ENCODE results near the gene GCM1. TPM values are rescaled to one million over a fixed set of nuclear protein-coding genes. Genes with fewer than 3 reads are reported as not detected.

Gene GCM1
- total RNA-seq, 1 experiment from 2014 or later: not detected

DNA sequence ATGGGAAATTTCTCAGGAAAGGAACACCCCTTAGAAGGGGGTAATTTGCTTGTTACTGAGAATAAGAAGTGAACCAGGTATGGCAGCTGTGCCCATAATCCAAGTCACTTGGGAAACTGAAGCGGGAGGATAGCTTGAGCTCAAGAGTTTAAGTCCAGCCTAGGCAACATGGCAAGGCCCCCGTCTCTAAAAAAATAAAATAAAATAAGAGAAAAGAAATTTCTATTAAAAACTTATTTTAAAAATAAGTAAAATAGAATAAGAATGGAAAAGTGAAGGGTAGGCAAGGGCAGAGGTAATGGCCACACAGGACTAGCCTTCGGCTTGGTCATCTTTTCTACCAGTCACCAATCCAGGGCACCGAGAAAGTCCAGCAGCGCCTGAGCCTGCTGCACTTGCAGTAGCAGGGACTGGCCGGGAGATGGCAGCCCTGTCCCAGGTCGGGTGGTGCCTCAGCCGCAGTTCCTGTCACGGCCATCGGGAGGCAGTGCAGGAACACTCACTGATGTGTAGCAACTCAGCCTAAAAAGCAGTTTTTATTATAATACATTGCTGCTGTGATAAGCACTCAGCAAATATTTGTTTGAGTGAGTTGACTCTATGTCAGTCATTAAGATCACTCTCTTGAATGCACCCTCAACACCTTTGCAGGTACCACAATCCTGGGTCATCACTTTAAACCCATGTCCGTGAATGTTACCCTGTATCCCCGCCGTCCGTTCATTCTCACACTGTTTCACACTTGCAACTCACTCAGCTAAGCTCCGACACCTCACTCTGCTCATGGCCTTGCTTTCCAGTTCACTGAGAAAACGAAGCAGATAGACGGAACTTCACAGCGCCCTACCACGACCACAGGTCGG, 23.2 kb upstream of the GCM1 start:
- intact Hi-C loops (cut with micrococcal nuclease; ENCODE audit: unreplicated experiment) (loop anchor here (1.0 to 10.0 kb wide), 3 partner anchors 123 to 313 kb away; no protein-coding TSS in a partner anchor), in situ Hi-C loops (cut with HindIII; ENCODE audit: low pct_unique_long_range_greater_than_20kb, low sequenced_read_pairs) (no loop called here)
- Histone ChIP-seq H3K4me3 (ENCODE audit: low read depth in 2 of 2, low read length in 2 of 2) (no peak overlapping the region), H3K36me3 (ENCODE audit: control insufficient read depth, insufficient read depth, low read length) (no peaks in the 10 kb centered on the region), H3K27me3 (ENCODE audit: control insufficient read depth, insufficient read depth, low read length) (no peaks in the 10 kb centered on the region), H3K4me1 (ENCODE audit: control insufficient read depth, insufficient read depth, low read length) (no peaks in the 10 kb centered on the region), H3K9me3 (ENCODE audit: control insufficient read depth, insufficient read depth, low read depth, low read length) (no peaks in the 10 kb centered on the region), H3K27ac (ENCODE audit: low read length) (no peak overlapping the region)
- CTCF ChIA-PET: interaction anchor here (0.7 to 1.2 kb wide), 3 partner anchors 17 to 314 kb away, joined by 3 to 5 read pairs (median 3); no protein-coding TSS in a partner anchor
- TF ChIP-seq, protein P1, sequence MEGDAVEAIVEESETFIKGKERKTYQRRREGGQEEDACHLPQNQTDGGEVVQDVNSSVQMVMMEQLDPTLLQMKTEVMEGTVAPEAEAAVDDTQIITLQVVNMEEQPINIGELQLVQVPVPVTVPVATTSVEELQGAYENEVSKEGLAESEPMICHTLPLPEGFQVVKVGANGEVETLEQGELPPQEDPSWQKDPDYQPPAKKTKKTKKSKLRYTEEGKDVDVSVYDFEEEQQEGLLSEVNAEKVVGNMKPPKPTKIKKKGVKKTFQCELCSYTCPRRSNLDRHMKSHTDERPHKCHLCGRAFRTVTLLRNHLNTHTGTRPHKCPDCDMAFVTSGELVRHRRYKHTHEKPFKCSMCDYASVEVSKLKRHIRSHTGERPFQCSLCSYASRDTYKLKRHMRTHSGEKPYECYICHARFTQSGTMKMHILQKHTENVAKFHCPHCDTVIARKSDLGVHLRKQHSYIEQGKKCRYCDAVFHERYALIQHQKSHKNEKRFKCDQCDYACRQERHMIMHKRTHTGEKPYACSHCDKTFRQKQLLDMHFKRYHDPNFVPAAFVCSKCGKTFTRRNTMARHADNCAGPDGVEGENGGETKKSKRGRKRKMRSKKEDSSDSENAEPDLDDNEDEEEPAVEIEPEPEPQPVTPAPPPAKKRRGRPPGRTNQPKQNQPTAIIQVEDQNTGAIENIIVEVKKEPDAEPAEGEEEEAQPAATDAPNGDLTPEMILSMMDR (IDR thresholded peaks at IDR 0.05): peak; percentile 100
- TF ChIP-seq POLR2AphosphoS5 (IDR thresholded peaks at IDR 0.05; ENCODE audit: low read depth, low read length): no peak
- TF ChIP-seq SIN3A (IDR thresholded peaks at IDR 0.05; ENCODE audit: borderline replicate concordance, insufficient read depth, low read depth, low read length): no peak
- TF ChIP-seq TCF7L2 (IDR thresholded peaks at IDR 0.05; ENCODE audit: low read depth, low read length): no peak
- TF ChIP-seq, protein P2, sequence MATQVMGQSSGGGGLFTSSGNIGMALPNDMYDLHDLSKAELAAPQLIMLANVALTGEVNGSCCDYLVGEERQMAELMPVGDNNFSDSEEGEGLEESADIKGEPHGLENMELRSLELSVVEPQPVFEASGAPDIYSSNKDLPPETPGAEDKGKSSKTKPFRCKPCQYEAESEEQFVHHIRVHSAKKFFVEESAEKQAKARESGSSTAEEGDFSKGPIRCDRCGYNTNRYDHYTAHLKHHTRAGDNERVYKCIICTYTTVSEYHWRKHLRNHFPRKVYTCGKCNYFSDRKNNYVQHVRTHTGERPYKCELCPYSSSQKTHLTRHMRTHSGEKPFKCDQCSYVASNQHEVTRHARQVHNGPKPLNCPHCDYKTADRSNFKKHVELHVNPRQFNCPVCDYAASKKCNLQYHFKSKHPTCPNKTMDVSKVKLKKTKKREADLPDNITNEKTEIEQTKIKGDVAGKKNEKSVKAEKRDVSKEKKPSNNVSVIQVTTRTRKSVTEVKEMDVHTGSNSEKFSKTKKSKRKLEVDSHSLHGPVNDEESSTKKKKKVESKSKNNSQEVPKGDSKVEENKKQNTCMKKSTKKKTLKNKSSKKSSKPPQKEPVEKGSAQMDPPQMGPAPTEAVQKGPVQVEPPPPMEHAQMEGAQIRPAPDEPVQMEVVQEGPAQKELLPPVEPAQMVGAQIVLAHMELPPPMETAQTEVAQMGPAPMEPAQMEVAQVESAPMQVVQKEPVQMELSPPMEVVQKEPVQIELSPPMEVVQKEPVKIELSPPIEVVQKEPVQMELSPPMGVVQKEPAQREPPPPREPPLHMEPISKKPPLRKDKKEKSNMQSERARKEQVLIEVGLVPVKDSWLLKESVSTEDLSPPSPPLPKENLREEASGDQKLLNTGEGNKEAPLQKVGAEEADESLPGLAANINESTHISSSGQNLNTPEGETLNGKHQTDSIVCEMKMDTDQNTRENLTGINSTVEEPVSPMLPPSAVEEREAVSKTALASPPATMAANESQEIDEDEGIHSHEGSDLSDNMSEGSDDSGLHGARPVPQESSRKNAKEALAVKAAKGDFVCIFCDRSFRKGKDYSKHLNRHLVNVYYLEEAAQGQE (IDR thresholded peaks at IDR 0.05; ENCODE audit: insufficient read depth in 1 of 2, low read depth in 2 of 2, low read length in 1 of 2): 0 out of 4 replicates have a peak, but pooled peaks of 1 of the 2 experiments have one; percentile 63
- BruUV-seq (replicated peaks): no TSS peak
- ATAC-seq (peak; percentile 90), DNase-seq (ENCODE audit: low read depth, low spot score) (peak; percentile 85)
- POLR2A ChIA-PET: no interaction called here

DNA sequence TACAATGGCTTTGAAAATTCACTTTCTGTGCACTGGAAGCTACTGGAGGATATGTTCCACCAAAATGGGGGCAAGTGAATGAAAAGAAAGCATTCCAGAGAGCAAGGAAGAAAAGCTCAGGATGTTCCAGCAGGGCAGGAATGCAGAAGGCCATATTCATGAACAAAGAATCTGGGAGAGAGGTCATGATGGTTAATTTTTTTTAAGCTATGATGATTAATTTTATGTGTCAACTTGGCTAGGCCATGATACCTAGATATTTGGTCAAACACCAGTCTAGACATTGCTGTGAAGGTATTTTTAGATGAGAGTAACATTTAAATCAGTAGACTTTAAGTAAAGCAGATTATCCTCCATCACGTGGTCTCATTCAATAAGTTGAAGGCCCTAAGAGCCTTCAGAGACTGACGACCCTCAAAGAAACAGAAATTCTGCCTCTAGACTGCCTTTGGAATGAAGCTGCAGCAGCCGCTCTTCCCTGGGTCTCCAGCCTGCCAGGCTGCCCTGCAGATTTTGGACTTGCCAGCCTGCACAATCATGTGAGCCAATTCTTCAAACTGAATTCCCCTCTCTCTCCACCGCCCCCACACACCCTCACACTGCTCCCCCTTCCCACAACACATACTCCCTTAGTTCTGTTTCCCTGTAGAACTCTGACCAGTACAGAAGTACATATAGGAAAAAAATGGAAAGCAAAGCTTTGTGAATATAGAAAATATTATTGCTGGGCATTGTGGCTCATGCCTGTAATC, 20.1 kb upstream of the GCM1 start:
- H3K36me3 ChIP-seq (ENCODE audit: control insufficient read depth, insufficient read depth, low read length): no peaks in the 10 kb centered on the region
- H3K4me3 ChIP-seq (ENCODE audit: low read depth in 2 of 2, low read length in 2 of 2): no peak overlapping the region
- intact Hi-C loops (cut with micrococcal nuclease; ENCODE audit: unreplicated experiment): no loop called here
- TF ChIP-seq, protein P1 (IDR thresholded peaks at IDR 0.05): no peak
- TF ChIP-seq POLR2AphosphoS5 (IDR thresholded peaks at IDR 0.05; ENCODE audit: low read depth, low read length) (no peak), TCF7L2 (IDR thresholded peaks at IDR 0.05; ENCODE audit: low read depth, low read length) (no peak), SIN3A (IDR thresholded peaks at IDR 0.05; ENCODE audit: borderline replicate concordance, insufficient read depth, low read depth, low read length) (no peak)
- TF ChIP-seq, protein P2 (IDR thresholded peaks at IDR 0.05; ENCODE audit: insufficient read depth in 1 of 2, low read depth in 2 of 2, low read length in 1 of 2): no peak
- no peak for ATAC-seq
- ChIA-PET CTCF (interaction anchor here (0.7 kb wide), 1 partner anchor 64 kb away, joined by 3 read pairs; no protein-coding TSS in a partner anchor), POLR2A (interaction anchor here (0.6 kb wide), 1 partner anchor 288 kb away, joined by 4 read pairs; no protein-coding TSS in a partner anchor)
- no peak for DNase-seq (ENCODE audit: low read depth, low spot score)
- in situ Hi-C loops (cut with HindIII; ENCODE audit: low pct_unique_long_range_greater_than_20kb, low sequenced_read_pairs): no loop called here
- H3K9me3 ChIP-seq (ENCODE audit: control insufficient read depth, insufficient read depth, low read depth, low read length): no peaks in the 10 kb centered on the region
- H3K4me1 ChIP-seq (ENCODE audit: control insufficient read depth, insufficient read depth, low read length): no peaks in the 10 kb centered on the region
- H3K27ac ChIP-seq (ENCODE audit: low read length): no peak overlapping the region
- H3K27me3 ChIP-seq (ENCODE audit: control insufficient read depth, insufficient read depth, low read length): no peaks in the 10 kb centered on the region
- no TSS peak for BruUV-seq (replicated peaks)

Measured in Panc1 (cell line).